Osteocyte (in vitro differentiated cells): ENCODE measurements around the gene PLXNA4. TPM values are rescaled to one million over a fixed set of nuclear protein-coding genes. Genes with fewer than 3 reads are reported as not detected.

Experiments used
- DNase-seq: peaks from one replicate; pipeline ENCODE4 v3.0.0; 2021; ENCODE audit warnings: mixed read lengths; ENCODE audit not compliant: unreplicated experiment; ENCODE audit errors: extremely low spot score
- H3K27ac Mint-ChIP-seq: one replicate; pipeline ENCODE4 v1.8.0; 2021; ENCODE audit warnings: mild to moderate bottlenecking, mixed read lengths; ENCODE audit not compliant: unreplicated experiment
- H3K27me3 Mint-ChIP-seq: one replicate; pipeline ENCODE4 v1.8.0; 2021; ENCODE audit warnings: mixed read lengths; ENCODE audit not compliant: unreplicated experiment
- H3K36me3 Mint-ChIP-seq: one replicate; pipeline ENCODE4 v1.8.0; 2021; ENCODE audit warnings: mixed read lengths; ENCODE audit not compliant: unreplicated experiment
- H3K4me1 Mint-ChIP-seq: one replicate; pipeline ENCODE4 v1.8.0; 2021; ENCODE audit warnings: mixed read lengths; ENCODE audit not compliant: unreplicated experiment
- H3K4me3 Mint-ChIP-seq: one replicate; pipeline ENCODE4 v1.8.0; 2021; ENCODE audit warnings: mild to moderate bottlenecking, moderate library complexity, mixed read lengths; ENCODE audit not compliant: unreplicated experiment
- H3K9me3 Mint-ChIP-seq: one replicate; pipeline ENCODE4 v1.8.0; 2021; ENCODE audit warnings: mixed read lengths; ENCODE audit not compliant: unreplicated experiment
- total RNA-seq: library from RNA; stranded (reverse); gene quantifications from 2 replicates; pipeline ENCODE4 v1.2.1, GENCODE V29; 2021
- TF ChIP-seq, protein P1 (sequence below): fragments of 200-600 bp; sonication (generic); IDR thresholded peaks from 2 replicates; pipeline ENCODE4 v1.5.0; 2021; ENCODE audit warnings: antibody characterized with exemption, mild to moderate bottlenecking, moderate library complexity

The PLXNA4 gene
- total RNA-seq, 1 donor from 2014 or later = 59.0 TPM

GRCh38 chr7:132251327-132251659 is 325.0 kb downstream of the PLXNA4 start:
- peak overlapping the region; percentile 44 for H3K27ac Mint-ChIP-seq
- no peak overlapping the region for H3K4me3 Mint-ChIP-seq
- peaks cover 3% of the 10 kb centered on the region for H3K27me3 Mint-ChIP-seq
- peaks cover 11% of the 10 kb centered on the region for H3K36me3 Mint-ChIP-seq
- no peak for DNase-seq
- H3K4me1 Mint-ChIP-seq = peaks cover 72% of the 10 kb centered on the region
- H3K9me3 Mint-ChIP-seq = no peaks in the 10 kb centered on the region
- TF ChIP-seq, protein P1, sequence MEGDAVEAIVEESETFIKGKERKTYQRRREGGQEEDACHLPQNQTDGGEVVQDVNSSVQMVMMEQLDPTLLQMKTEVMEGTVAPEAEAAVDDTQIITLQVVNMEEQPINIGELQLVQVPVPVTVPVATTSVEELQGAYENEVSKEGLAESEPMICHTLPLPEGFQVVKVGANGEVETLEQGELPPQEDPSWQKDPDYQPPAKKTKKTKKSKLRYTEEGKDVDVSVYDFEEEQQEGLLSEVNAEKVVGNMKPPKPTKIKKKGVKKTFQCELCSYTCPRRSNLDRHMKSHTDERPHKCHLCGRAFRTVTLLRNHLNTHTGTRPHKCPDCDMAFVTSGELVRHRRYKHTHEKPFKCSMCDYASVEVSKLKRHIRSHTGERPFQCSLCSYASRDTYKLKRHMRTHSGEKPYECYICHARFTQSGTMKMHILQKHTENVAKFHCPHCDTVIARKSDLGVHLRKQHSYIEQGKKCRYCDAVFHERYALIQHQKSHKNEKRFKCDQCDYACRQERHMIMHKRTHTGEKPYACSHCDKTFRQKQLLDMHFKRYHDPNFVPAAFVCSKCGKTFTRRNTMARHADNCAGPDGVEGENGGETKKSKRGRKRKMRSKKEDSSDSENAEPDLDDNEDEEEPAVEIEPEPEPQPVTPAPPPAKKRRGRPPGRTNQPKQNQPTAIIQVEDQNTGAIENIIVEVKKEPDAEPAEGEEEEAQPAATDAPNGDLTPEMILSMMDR = no peak

DNA sequence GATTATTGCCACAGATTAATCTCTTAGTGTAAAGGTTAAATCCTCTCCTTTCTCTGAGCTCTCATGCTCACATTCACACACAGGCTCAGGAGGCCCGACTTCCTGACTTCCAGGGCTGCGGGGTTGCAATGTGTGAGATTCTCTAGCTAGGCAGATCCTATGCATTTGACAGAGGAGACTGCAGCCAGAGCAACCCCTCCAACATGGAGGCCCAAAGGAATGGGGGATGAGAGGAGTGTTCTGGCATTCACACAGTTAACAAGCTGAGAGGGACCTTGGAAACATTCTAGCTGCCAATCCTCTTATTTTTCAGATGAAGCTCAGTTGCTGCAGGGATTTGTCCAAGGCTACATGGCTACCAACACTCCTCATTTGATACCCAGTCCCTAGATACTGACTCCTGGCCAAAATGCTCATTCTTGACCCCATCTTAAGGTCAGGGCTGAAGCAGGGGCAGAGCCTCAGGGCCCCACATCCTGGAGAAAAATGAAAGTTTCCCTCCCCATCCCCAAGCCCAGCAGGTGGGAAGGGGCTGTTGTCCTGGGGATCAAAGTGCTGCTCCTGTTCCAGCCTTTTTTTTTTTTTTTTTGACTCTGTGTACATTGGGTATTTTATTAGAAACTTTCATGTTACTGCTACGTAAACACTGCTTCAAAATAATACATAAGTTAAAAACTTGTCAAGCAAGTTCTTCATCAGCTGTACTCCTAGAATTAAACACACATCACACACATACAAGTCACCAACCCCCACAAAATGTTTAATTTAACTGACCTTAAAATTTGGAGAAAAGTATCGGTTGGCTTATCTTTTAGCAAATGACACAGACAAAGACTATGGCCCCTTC is 325.6 kb downstream of the PLXNA4 start:
- no peak for DNase-seq
- Mint-ChIP-seq H3K27ac (peak overlapping the region; percentile 44), H3K27me3 (peaks cover 3% of the 10 kb centered on the region), H3K36me3 (peaks cover 13% of the 10 kb centered on the region), H3K4me1 (peaks cover 67% of the 10 kb centered on the region), H3K9me3 (peaks cover 1% of the 10 kb centered on the region), H3K4me3 (no peak overlapping the region)
- TF ChIP-seq, protein P1 = no peak

GRCh38 chr7:132249256-132249971 is 326.9 kb downstream of the PLXNA4 start:
- peaks cover 13% of the 10 kb centered on the region for H3K36me3 Mint-ChIP-seq
- H3K27me3 Mint-ChIP-seq = peaks cover 3% of the 10 kb centered on the region
- H3K9me3 Mint-ChIP-seq = peaks cover 7% of the 10 kb centered on the region
- no peak overlapping the region for H3K27ac Mint-ChIP-seq
- DNase-seq = no peak
- peaks cover 55% of the 10 kb centered on the region for H3K4me1 Mint-ChIP-seq
- no peak overlapping the region for H3K4me3 Mint-ChIP-seq
- TF ChIP-seq, protein P1 = peak; percentile 53

- DNase-seq = no peak
- H3K4me1 Mint-ChIP-seq = peaks cover 54% of the 10 kb centered on the region
- H3K9me3 Mint-ChIP-seq = peaks cover 7% of the 10 kb centered on the region
- TF ChIP-seq, protein P1 = no peak
- no peak overlapping the region for H3K27ac Mint-ChIP-seq
- peaks cover 4% of the 10 kb centered on the region for H3K27me3 Mint-ChIP-seq
- peaks cover 13% of the 10 kb centered on the region for H3K36me3 Mint-ChIP-seq
- no peak overlapping the region for H3K4me3 Mint-ChIP-seq
Observed at GRCh38 chr7:132248841-132249240, 327.4 kb downstream of the PLXNA4 start.

GRCh38 chr7:132247995-132248618 is 328.2 kb downstream of the PLXNA4 start:
- H3K4me3 Mint-ChIP-seq = no peak overlapping the region
- H3K9me3 Mint-ChIP-seq = peaks cover 7% of the 10 kb centered on the region
- H3K27me3 Mint-ChIP-seq = peaks cover 4% of the 10 kb centered on the region
- H3K27ac Mint-ChIP-seq = no peak overlapping the region
- peaks cover 54% of the 10 kb centered on the region for H3K4me1 Mint-ChIP-seq
- no peak for DNase-seq
- TF ChIP-seq, protein P1 = no peak
- H3K36me3 Mint-ChIP-seq = peaks cover 13% of the 10 kb centered on the region
